ENCODE data around the gene MYH6. TPM values are rescaled to one million over a fixed set of nuclear protein-coding genes. Genes with fewer than 3 reads are reported as not detected.

MYH6 gene
- total RNA-seq, 1 donor from 2014 or later, result not detected

DNA sequence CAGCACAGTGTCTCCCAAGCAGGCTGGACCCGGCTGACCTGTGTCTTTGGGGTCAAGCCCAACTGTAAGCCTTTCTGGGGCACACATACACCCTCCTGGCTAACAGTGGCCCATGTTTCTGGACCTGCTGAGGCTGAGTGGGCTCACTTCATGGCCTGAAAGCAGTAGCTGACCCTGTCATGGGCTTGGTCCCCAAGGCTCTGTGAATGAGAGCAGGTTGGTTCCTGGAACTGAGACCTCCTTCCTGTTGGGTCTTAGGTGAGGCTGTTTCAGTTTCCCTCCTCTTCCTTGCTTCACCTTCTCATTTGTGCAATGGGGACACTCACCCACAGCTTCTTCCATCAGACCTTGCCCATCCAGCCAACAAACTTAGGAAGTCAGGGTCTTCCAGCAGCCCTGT lies 36.2 kb downstream of the MYH6 start:
- Histone ChIP-seq H3K27me3 (ENCODE audit: control insufficient read depth, insufficient read depth, low read length) (peaks cover 10% of the 10 kb centered on the region), H3K36me3 (ENCODE audit: control insufficient read depth, insufficient read depth, low read length) (no peaks in the 10 kb centered on the region), H3K4me3 (ENCODE audit: low read depth, low read length) (no peak overlapping the region)
- TF ChIP-seq, protein P1, sequence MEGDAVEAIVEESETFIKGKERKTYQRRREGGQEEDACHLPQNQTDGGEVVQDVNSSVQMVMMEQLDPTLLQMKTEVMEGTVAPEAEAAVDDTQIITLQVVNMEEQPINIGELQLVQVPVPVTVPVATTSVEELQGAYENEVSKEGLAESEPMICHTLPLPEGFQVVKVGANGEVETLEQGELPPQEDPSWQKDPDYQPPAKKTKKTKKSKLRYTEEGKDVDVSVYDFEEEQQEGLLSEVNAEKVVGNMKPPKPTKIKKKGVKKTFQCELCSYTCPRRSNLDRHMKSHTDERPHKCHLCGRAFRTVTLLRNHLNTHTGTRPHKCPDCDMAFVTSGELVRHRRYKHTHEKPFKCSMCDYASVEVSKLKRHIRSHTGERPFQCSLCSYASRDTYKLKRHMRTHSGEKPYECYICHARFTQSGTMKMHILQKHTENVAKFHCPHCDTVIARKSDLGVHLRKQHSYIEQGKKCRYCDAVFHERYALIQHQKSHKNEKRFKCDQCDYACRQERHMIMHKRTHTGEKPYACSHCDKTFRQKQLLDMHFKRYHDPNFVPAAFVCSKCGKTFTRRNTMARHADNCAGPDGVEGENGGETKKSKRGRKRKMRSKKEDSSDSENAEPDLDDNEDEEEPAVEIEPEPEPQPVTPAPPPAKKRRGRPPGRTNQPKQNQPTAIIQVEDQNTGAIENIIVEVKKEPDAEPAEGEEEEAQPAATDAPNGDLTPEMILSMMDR (IDR thresholded peaks at IDR 0.05; ENCODE audit: insufficient read depth, low read length, poor library complexity, severe bottlenecking), result no peak
- DNase-seq (ENCODE audit: low read depth), result no peak

GRCh38 chr14:23370221-23370620 lies 37.9 kb downstream of the MYH6 start:
- Histone ChIP-seq H3K36me3 (ENCODE audit: control insufficient read depth, insufficient read depth, low read length) (no peaks in the 10 kb centered on the region), H3K4me3 (ENCODE audit: low read depth, low read length) (no peak overlapping the region), H3K27me3 (ENCODE audit: control insufficient read depth, insufficient read depth, low read length) (peaks cover 17% of the 10 kb centered on the region)
- TF ChIP-seq, protein P1 (IDR thresholded peaks at IDR 0.05; ENCODE audit: insufficient read depth, low read length, poor library complexity, severe bottlenecking), result no peak
- DNase-seq (ENCODE audit: low read depth), result no peak

- TF ChIP-seq, protein P1 (IDR thresholded peaks at IDR 0.05; ENCODE audit: insufficient read depth, low read length, poor library complexity, severe bottlenecking), result no peak
- Histone ChIP-seq H3K36me3 (ENCODE audit: control insufficient read depth, insufficient read depth, low read length) (no peaks in the 10 kb centered on the region), H3K27me3 (ENCODE audit: control insufficient read depth, insufficient read depth, low read length) (peaks cover 17% of the 10 kb centered on the region), H3K4me3 (ENCODE audit: low read depth, low read length) (peak overlapping the region; percentile 43)
- DNase-seq (ENCODE audit: low read depth), result no peak
Measured at GRCh38 chr14:23366426-23366921, 41.6 kb downstream of the MYH6 start.

DNA sequence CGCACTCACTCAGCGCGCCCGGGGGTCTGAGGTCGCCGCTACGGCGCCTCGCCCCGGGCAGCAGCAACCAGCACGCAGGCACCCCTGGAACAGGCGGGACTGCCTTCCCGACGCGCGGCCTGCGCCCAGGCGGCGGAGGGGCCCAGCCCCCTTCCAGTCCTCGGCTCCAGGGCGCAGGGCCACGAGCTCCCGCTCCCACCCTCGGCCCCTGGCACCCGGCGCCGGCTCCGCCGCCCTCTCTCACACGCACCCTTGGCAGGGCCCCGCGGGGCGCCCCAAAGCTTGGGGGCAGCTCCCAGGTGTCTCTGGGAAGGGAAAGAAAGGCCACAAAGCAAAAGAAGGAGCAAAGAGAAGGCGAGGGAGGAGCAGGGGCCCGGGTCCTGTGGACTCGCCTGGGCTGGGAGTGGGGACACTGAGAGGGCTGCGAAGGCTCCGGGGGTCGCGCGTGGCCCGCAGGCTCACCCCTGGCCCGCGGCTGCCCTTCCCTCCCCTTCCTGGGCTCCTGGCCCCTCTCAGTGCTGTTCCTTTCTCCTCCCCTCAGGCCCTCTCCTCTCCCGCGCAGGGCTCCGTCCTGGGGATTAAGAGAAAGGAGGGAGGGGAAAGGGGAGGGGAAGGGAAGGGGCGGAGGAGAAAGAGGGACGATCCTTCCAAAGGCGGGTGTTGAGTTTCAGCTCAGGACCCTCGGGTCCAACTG lies 42.2 kb downstream of the MYH6 start:
- H3K4me3 ChIP-seq (ENCODE audit: low read depth, low read length), result peak overlapping the region; percentile 43
- peak; percentile 16 for DNase-seq (ENCODE audit: low read depth)
- H3K27me3 ChIP-seq (ENCODE audit: control insufficient read depth, insufficient read depth, low read length), result peaks cover 17% of the 10 kb centered on the region
- TF ChIP-seq, protein P1 (IDR thresholded peaks at IDR 0.05; ENCODE audit: insufficient read depth, low read length, poor library complexity, severe bottlenecking), result no peak
- no peaks in the 10 kb centered on the region for H3K36me3 ChIP-seq (ENCODE audit: control insufficient read depth, insufficient read depth, low read length)

DNA sequence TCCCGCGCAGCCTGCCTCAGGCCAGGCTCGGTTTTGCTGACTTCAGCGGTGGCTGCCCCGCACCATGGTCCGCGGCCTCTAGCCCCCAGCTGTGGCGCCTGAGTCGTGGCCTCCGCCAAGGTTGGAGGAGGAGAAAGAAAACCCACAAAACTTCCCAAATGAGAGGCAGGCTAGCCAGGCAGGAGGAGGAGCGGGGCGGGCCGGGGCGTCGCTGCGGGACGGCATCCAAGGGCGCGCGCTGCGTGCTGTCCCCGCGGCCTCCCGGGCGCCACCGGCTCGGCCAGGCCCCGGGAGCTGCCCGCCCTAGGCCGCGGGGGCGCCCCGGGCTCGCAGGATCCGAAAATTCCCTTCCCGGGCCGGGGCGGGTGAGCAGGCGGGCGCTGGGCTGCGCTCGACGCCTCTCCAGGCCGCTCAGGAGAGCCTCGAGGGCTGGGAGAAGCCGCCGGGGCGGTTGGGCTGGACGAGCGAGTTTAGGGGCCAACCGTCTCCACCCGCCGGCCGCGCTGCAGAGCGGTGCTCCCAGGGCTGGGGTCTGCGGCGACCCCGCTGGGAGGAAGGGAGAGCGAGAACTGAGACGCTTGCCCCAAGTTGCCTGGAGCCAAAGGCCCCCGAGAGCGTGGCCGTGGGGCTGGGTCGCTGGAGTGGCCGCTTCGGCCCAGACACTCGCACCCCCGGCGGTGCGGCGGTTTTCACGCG lies 42.9 kb downstream of the MYH6 start, which contains the start of gene EFS:
EFS (minus strand) TSS at position 137 of the 696 bp plus-strand sequence. CDS start 147 bp downstream, outside the sequence.
- TF ChIP-seq, protein P1 (IDR thresholded peaks at IDR 0.05; ENCODE audit: insufficient read depth, low read length, poor library complexity, severe bottlenecking), result no peak
- no peaks in the 10 kb centered on the region for H3K36me3 ChIP-seq (ENCODE audit: control insufficient read depth, insufficient read depth, low read length)
- DNase-seq (ENCODE audit: low read depth), result no peak
- H3K27me3 ChIP-seq (ENCODE audit: control insufficient read depth, insufficient read depth, low read length), result peaks cover 17% of the 10 kb centered on the region
- H3K4me3 ChIP-seq (ENCODE audit: low read depth, low read length), result peak within 1 kb of the TSS; percentile 43
